ENCODE results near the gene SLC17A5.
"Not testable (repeated sequence)": the region's sequence is repeated elsewhere in the genome, so short reads cannot be mapped to it uniquely, and the experiment has no call there.

Gene SLC17A5

DNA sequence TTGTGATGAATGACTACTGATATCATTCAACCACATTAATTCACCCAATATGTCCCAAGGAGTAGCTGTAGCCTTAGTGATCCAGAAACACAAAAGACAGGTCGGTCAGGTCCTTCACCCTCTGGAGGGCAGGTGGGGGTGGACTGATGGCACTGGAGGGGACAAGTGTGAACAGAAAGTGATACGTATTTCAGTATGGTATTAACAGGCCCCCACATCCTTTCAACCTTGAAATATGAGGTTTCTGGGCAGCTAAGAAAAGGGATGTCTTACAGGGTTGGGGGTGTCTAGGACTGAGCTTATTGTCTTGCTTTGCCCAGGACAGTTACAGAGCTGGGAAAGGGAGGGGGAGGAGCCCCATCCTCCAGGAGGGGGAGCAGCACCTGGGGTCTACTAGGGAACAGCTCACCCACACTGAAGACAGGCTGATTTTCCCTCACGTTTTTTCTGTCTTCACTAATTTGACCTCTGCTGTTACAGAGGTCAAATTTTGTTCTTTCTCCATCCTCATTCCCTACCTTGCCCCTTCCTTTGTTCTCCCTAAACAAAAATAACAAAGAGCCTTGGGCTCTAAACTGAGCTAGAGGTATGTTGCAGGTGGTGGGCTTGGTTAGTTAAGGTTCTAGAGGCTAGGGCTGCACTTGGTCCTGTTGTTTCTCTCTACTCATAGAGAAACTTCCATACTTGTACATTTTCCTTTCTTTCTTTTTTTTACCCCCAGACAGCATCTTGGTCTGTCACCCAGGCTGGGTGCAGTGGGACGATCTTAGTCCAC lies 95.0 kb downstream of the SLC17A5 start:
- H3K4me3 Mint-ChIP-seq, result no peak overlapping the region
- H3K27me3 Mint-ChIP-seq, result no peaks in the 10 kb centered on the region
- no peaks in the 10 kb centered on the region for H3K9me3 Mint-ChIP-seq
- DNase-seq (no peak), ATAC-seq (replicated peaks) (peak in 1 of 2 donors; percentile 34)
- H3K4me1 Mint-ChIP-seq, result peaks cover 8 to 11% of the 10 kb centered on the region in 2 donors
- H3K27ac Mint-ChIP-seq, result peak overlapping the region; percentile 62
- no peaks in the 10 kb centered on the region for H3K36me3 Mint-ChIP-seq

DNA sequence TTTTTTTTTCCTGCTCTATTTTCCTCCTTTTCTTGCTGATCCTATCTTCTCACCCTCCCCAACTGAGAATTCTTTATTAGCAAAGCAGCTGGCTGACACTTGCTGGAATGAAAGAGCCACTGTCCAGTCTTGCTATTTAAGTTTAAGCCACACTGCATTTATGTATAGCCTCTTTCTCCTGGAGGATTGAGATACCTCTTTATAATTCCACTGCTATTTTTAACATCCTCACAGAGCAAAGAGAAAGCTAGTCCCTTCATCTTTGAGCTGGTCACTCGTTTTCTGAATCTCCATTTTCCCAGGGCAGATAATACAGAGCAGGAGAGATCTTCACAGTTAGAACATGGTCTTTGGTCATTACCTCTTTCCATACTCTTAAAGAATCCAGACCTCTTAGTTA lies 97.0 kb downstream of the SLC17A5 start:
- peak overlapping the region; percentile 42 for H3K27ac Mint-ChIP-seq
- no peak overlapping the region for H3K4me3 Mint-ChIP-seq
- ATAC-seq (replicated peaks) (no peak), DNase-seq (no peak)
- H3K36me3 Mint-ChIP-seq, result no peaks in the 10 kb centered on the region
- peaks cover 8 to 11% of the 10 kb centered on the region in 2 donors for H3K4me1 Mint-ChIP-seq
- no peaks in the 10 kb centered on the region for H3K9me3 Mint-ChIP-seq
- H3K27me3 Mint-ChIP-seq, result no peaks in the 10 kb centered on the region

GRCh38 chr6:73555380-73555949 lies 98.3 kb downstream of the SLC17A5 start:
- not testable (repeated sequence) for H3K36me3 Mint-ChIP-seq; H3K27me3 Mint-ChIP-seq; H3K9me3 Mint-ChIP-seq; H3K4me1 Mint-ChIP-seq; DNase-seq; ATAC-seq (replicated peaks); H3K27ac Mint-ChIP-seq; H3K4me3 Mint-ChIP-seq

- H3K27me3 Mint-ChIP-seq, result not testable (repeated sequence)
- peak overlapping the region; percentile 76 for H3K27ac Mint-ChIP-seq
These were observed 102.7 kb downstream of the SLC17A5 start for GRCh38 chr6:73551115-73551514.

GRCh38 chr6:73548458-73549446 lies 105.0 kb downstream of the SLC17A5 start:
- H3K4me3 Mint-ChIP-seq, result no peak overlapping the region
- no peak overlapping the region for H3K27ac Mint-ChIP-seq
- H3K9me3 Mint-ChIP-seq, result no peaks in the 10 kb centered on the region

More at GRCh38 chr6:73551115-73551514, 102.7 kb downstream of the SLC17A5 start:
- not testable (repeated sequence) for ATAC-seq (replicated peaks); H3K36me3 Mint-ChIP-seq; H3K4me1 Mint-ChIP-seq; H3K9me3 Mint-ChIP-seq; H3K4me3 Mint-ChIP-seq; DNase-seq

GRCh38 chr6:73547036-73547435 lies 106.8 kb downstream of the SLC17A5 start:
- DNase-seq (no peak), ATAC-seq (replicated peaks) (no peak)
- H3K36me3 Mint-ChIP-seq, result no peaks in the 10 kb centered on the region
- no peak overlapping the region for H3K27ac Mint-ChIP-seq
- no peaks in the 10 kb centered on the region for H3K27me3 Mint-ChIP-seq
- H3K4me3 Mint-ChIP-seq, result no peak overlapping the region
- no peaks in the 10 kb centered on the region for H3K9me3 Mint-ChIP-seq
- H3K4me1 Mint-ChIP-seq, result peaks cover 6 to 8% of the 10 kb centered on the region in 2 donors

More at GRCh38 chr6:73548458-73549446, 105.0 kb downstream of the SLC17A5 start:
- Mint-ChIP-seq H3K36me3 (no peaks in the 10 kb centered on the region), H3K4me1 (peaks cover 6 to 8% of the 10 kb centered on the region in 2 donors), H3K27me3 (no peaks in the 10 kb centered on the region)
- ATAC-seq (replicated peaks) (no peak), DNase-seq (no peak)
